ENCODE data around the gene PROSER3. TPM values are rescaled to one million over a fixed set of nuclear protein-coding genes. Genes with fewer than 3 reads are reported as not detected.

The PROSER3 gene
- total and polyA plus RNA-seq, 2 of the 13 experiments (the other 11 are each of a cell fraction or from before 2014, with no cell fraction given) = 5.1 to 5.7 TPM

DNA sequence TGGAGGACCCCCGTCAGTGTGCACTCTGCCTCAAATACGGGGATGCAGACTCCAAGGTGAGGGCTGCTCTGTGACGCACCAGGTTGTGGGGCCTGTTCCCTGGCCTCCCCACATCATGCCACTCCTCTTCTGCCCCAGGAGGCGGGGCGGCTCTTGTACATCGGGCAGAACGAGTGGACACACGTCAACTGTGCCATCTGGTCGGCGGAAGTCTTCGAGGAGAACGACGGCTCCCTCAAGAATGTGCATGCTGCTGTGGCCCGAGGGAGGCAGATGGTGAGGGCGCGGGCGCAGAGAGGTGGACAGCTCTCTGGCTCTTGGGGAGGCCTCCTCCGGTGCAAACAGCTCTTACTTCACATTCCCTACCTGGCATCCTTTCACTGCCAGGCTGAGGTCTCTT, 29.0 kb upstream of the PROSER3 start (continued):
- no peak for TF ChIP-seq ZNF546 (CRISPR knock-in tag; conservative IDR thresholded peaks at IDR 0.05)
- TF ChIP-seq ZNF83 (CRISPR knock-in tag; IDR thresholded peaks at IDR 0.05; ENCODE audit: borderline replicate concordance) = no peak
- TF ChIP-seq NPAS2 (CRISPR knock-in tag; IDR thresholded peaks at IDR 0.05; ENCODE audit: borderline replicate concordance) = no peak
- TF ChIP-seq PHF5A (CRISPR knock-in tag; IDR thresholded peaks at IDR 0.05; ENCODE audit: low read depth, unreplicated experiment) = no peak
- no peak for TF ChIP-seq ZNF501 (CRISPR knock-in tag; IDR thresholded peaks at IDR 0.05)
- no peak for TF ChIP-seq ZSCAN21 (CRISPR knock-in tag; IDR thresholded peaks at IDR 0.05; ENCODE audit: borderline replicate concordance)

DNA sequence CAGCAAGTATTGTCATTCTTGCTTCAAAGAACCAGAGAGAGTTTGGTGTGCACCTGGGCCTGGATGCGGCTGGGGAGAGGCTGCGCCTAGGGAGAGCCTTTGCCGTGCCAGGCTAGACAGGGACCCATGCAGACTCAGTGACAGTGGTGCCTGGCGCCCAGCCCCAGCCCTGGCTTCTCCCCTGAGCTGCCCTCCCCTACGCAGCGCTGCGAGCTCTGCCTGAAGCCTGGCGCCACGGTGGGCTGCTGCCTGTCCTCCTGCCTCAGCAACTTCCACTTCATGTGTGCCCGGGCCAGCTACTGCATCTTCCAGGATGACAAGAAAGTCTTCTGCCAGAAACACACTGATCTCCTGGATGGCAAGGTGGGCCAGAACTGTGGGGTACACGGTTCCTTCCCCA, 28.2 kb upstream of the PROSER3 start:
- Histone ChIP-seq H3K4me3 (replicated peaks in 1 of 3; ENCODE audit: insufficient read depth in 1 of 3, low read depth in 2 of 3, low read length in 3 of 3) (no peak overlapping the region), H3K9me3 (ENCODE audit: low read length) (no peaks in the 10 kb centered on the region), H3K27me3 (ENCODE audit: control insufficient read depth in 1 of 2, insufficient read depth in 2 of 2, low read length in 2 of 2) (no peaks in the 10 kb centered on the region), H3K27ac (ENCODE audit: extremely low read length, insufficient read depth, low read length) (no peak overlapping the region), H3K79me2 (ENCODE audit: insufficient read depth, low read length) (no peaks in the 10 kb centered on the region), H3K36me3 (replicated peaks in 1 of 2; ENCODE audit: control insufficient read depth in 1 of 2, insufficient read depth in 2 of 2, low read length in 2 of 2) (peaks cover 60 to 94% of the 10 kb centered on the region in 2 experiments; a peak in 4 of 5 replicates), H3K9ac (ENCODE audit: insufficient read depth, low read depth, low read length) (no peak overlapping the region), H4K20me1 (ENCODE audit: insufficient read depth, low read length) (no peaks in the 10 kb centered on the region), H3K4me1 (ENCODE audit: insufficient read depth, low read length) (no peaks in the 10 kb centered on the region), H2AFZ (ENCODE audit: low read length) (no peak overlapping the region), H3K4me2 (ENCODE audit: low read depth, low read length) (no peak overlapping the region)
- ATAC-seq (no peak), DNase-seq (ENCODE audit: low spot score) (no peak), FAIRE-seq (no peak)
- 83% methylated on average over 4 of the region's 11 CpGs for WGBS (ENCODE audit: low lambda C conversion rate)
- ChIA-PET CTCF (ENCODE audit: low intra/inter-chr PET ratio, low total read pairs) (no interaction called here), POLR2A (interaction anchor here (1.0 to 3.6 kb wide), 2 partner anchors 10 to 11 kb away, joined by 3 to 11 read pairs; no protein-coding TSS in a partner anchor)
- no TSS peak for BruUV-seq (replicated peaks)
- intact Hi-C loops (cut with micrococcal nuclease; ENCODE audit: unreplicated experiment) (no loop called here), in situ Hi-C loops (cut with HindIII; ENCODE audit: extremely low pct_ligation_motif_present, low pct_unique_long_range_greater_than_20kb) (no loop called here)
- TF ChIP-seq, protein P1, sequence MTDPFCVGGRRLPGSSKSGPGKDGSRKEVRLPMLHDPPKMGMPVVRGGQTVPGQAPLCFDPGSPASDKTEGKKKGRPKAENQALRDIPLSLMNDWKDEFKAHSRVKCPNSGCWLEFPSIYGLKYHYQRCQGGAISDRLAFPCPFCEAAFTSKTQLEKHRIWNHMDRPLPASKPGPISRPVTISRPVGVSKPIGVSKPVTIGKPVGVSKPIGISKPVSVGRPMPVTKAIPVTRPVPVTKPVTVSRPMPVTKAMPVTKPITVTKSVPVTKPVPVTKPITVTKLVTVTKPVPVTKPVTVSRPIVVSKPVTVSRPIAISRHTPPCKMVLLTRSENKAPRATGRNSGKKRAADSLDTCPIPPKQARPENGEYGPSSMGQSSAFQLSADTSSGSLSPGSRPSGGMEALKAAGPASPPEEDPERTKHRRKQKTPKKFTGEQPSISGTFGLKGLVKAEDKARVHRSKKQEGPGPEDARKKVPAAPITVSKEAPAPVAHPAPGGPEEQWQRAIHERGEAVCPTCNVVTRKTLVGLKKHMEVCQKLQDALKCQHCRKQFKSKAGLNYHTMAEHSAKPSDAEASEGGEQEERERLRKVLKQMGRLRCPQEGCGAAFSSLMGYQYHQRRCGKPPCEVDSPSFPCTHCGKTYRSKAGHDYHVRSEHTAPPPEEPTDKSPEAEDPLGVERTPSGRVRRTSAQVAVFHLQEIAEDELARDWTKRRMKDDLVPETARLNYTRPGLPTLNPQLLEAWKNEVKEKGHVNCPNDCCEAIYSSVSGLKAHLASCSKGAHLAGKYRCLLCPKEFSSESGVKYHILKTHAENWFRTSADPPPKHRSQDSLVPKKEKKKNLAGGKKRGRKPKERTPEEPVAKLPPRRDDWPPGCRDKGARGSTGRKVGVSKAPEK (CRISPR knock-in tag; IDR thresholded peaks at IDR 0.05; ENCODE audit: borderline replicate concordance) = no peak
- peak; percentile 51; the same call in 1 of the 2 replicates for TF ChIP-seq RBFOX2 (IDR thresholded peaks at IDR 0.05; ENCODE audit: low read depth, low read length)

Measured in HepG2 (cell line).